GM12878 (cell line): ENCODE results near the gene CAB39. TPM values are rescaled to one million over a fixed set of nuclear protein-coding genes. Genes with fewer than 3 reads are reported as not detected.

Source experiments
- ATAC-seq: fragments of 200-7000 bp; cut with Tn5 transposase; 3 replicates; pipeline ENCODE4 v1.9.1; 2020; ENCODE audit warnings: mild to moderate bottlenecking, moderate library complexity
- BruUV-seq: library from RNA; stranded (reverse); fragments of 400-500 nt; replicated peaks from 2 replicates; lab custom pipeline; 2021; lab: Mats Ljungman, UMichigan
- CTCF ChIA-PET: fragments of 300-600 bp; sonication (Branson Sonifier 250); formaldehyde crosslinking; extraction: SDS; loops from one replicate; lab custom pipeline; 2021; ENCODE audit warnings: inconsistent platforms; lab: Yijun Ruan, JAX
- POLR2A ChIA-PET: fragments of 350-600 bp; formaldehyde crosslinking; extraction: SDS; loops from one replicate; lab custom pipeline; 2021; ENCODE audit warnings: inconsistent platforms; lab: Charles Lee
- RAD21 ChIA-PET: fragments of 300-600 bp; sonication (Branson Sonifier 250); formaldehyde crosslinking; loops from one replicate; lab custom pipeline; 2023; ENCODE audit warnings: antibody characterized with exemption; ENCODE audit not compliant: unreplicated experiment; lab: Charles Lee
- SMC1A ChIA-PET: fragments of 300-600 bp; sonication (Branson Sonifier 250); formaldehyde crosslinking; loops from one replicate; lab custom pipeline; 2023; ENCODE audit not compliant: unreplicated experiment, uncharacterized antibody; lab: Charles Lee
- DNase-seq: peaks from one replicate; pipeline ENCODE4 v3.0.0-alpha.2; 2011; ENCODE audit warnings: low read depth, low spot score
- FAIRE-seq: peaks from 3 replicates; lab custom pipeline; 2011; peaks lifted over from hg19 to GRCh38; lab: Jason Lieb, UNC
- H2AFZ ChIP-seq: 2 replicates; pipeline ENCODE4 v1.6.0; 2011; ENCODE audit warnings: low read depth, low read length, control low read depth; ENCODE audit not compliant: control insufficient read depth
- H3K27ac ChIP-seq: 2 replicates; pipeline ENCODE4 v1.5.1; 2011; ENCODE audit warnings: control low read depth; ENCODE audit not compliant: control insufficient read depth, insufficient read depth
- H3K27me3 ChIP-seq, 2 experiments: replicated peaks in 1 of 2; 2 replicates each; pipeline versions ENCODE4 v1.6.0 to v1.6.1; 2011; ENCODE audit warnings: low read length in 1 of 2; ENCODE audit not compliant: control insufficient read depth in 2 of 2, insufficient read depth in 2 of 2
- H3K36me3 ChIP-seq, 2 experiments: 2 replicates each; pipeline ENCODE4 v1.5.1; 2011; ENCODE audit warnings: low read length in 1 of 2; ENCODE audit not compliant: control insufficient read depth in 2 of 2, insufficient read depth in 2 of 2
- H3K4me1 ChIP-seq: 2 replicates; pipeline ENCODE4 v1.6.1; 2011; ENCODE audit warnings: mild to moderate bottlenecking, low read length, moderate library complexity, mixed read lengths; ENCODE audit not compliant: control insufficient read depth, insufficient read depth
- H3K4me2 ChIP-seq: 2 replicates; pipeline ENCODE4 v1.6.0; 2011; ENCODE audit warnings: control low read depth; ENCODE audit not compliant: control insufficient read depth, insufficient read depth
- H3K4me3 ChIP-seq: fragments of 200-600 bp; sonication (generic); 2 replicates; pipeline ENCODE4 v1.5.1; 2016
- H3K79me2 ChIP-seq: 2 replicates; pipeline ENCODE4 v1.6.0; 2011; ENCODE audit warnings: low read length; ENCODE audit not compliant: control insufficient read depth, insufficient read depth
- H3K9ac ChIP-seq: 2 replicates; pipeline ENCODE4 v1.8.0; 2011; ENCODE audit warnings: low read length, control low read depth, mixed read lengths; ENCODE audit not compliant: control insufficient read depth, insufficient read depth
- H3K9me3 ChIP-seq: replicated peaks from 3 replicates; pipeline ENCODE4 v1.5.1; 2011; ENCODE audit warnings: mild to moderate bottlenecking, low read length; ENCODE audit not compliant: control insufficient read depth, insufficient read depth
- H4K20me1 ChIP-seq: 2 replicates; pipeline ENCODE4 v1.6.0; 2011; ENCODE audit not compliant: control insufficient read depth, insufficient read depth
- ATF7 ChIP-seq: fragments of 450-650 bp; IDR thresholded peaks from 2 replicates; pipeline ENCODE4 v1.6.1; 2016; ENCODE audit warnings: low read depth, mild to moderate bottlenecking
- BCL11A ChIP-seq: IDR thresholded peaks from 2 replicates; pipeline ENCODE4 v1.6.1; 2011; ENCODE audit warnings: low read depth, low read length
- CBFB ChIP-seq: IDR thresholded peaks from 2 replicates; pipeline ENCODE4 v1.6.1; 2016; ENCODE audit warnings: antibody characterized with exemption, low read depth
- HDAC6 ChIP-seq: fragments of 200-600 bp; sonication (generic); IDR thresholded peaks from one replicate; pipeline ENCODE4 v1.8.0; 2017; ENCODE audit warnings: antibody characterized with exemption; ENCODE audit not compliant: unreplicated experiment
- MEF2A ChIP-seq: IDR thresholded peaks from 2 replicates; pipeline ENCODE4 v1.6.1; 2011; ENCODE audit warnings: low read depth, mild to moderate bottlenecking, low read length, moderate library complexity; ENCODE audit not compliant: insufficient read depth
- RB1 ChIP-seq: fragments of 450-650 bp; formaldehyde crosslinking; IDR thresholded peaks from 2 replicates; pipeline ENCODE4 v1.6.1; 2017; ENCODE audit warnings: mild to moderate bottlenecking, borderline replicate concordance
- RELA ChIP-seq: fragments of 450-650 bp; IDR thresholded peaks from 2 replicates; pipeline ENCODE4 v1.8.0; 2014; ENCODE audit warnings: borderline replicate concordance; ENCODE audit not compliant: partially characterized antibody
- WGBS: methylation state at CpG from one replicate; pipeline ENCODE4 v1.1.6; 2016; ENCODE audit warnings: low lambda C conversion rate; ENCODE audit not compliant: insufficient replicate concordance, insufficient coverage; ENCODE audit errors: missing lambda C conversion rate; 5-methylcytosine and 5-hydroxymethylcytosine counted together
- in situ Hi-C: fragments of 300-500 bp; cut with MboI; formaldehyde crosslinking; loops from 9 replicates; pipeline ENCODE4 v1.14.3; 2018; ENCODE audit warnings: mixed read lengths
- intact Hi-C: fragments of 100-400 bp; cut with micrococcal nuclease; formaldehyde crosslinking; loops from one replicate; pipeline ENCODE4 v1.14.2; 2022; ENCODE audit not compliant: unreplicated experiment
- polyA plus RNA-seq, 11 experiments: library from polyadenylated mRNA; depleted of rRNA in 4 of 11; unstranded in 6 of 11; stranded (reverse) in 5 of 11; fragments of >200 nt; fragmentation: Nextera tagmentation in 4 of 11; fragmentation: Illumina TruSeq in 1 of 11; extraction: Ambion mirVana in 4 of 11; extraction: Trizol in 1 of 11; gene quantifications; 1 replicate in 1 of 11; 2 replicates in 10 of 11; pipeline versions ENCODE4 v1.2.1 to v1.2.3, GENCODE V29; 2011 to 2016; ENCODE audit warnings: inconsistent platforms in 2 of 11, missing spikeins in 2 of 11, low read depth in 1 of 11
- total RNA-seq, 4 experiments: library from RNA; depleted of rRNA in 3 of 4; stranded (reverse); fragments of >200 nt in 3 of 4; fragmentation: Illumina TruSeq in 1 of 4; extraction: Trizol in 1 of 4; gene quantifications; 2 replicates each; pipeline versions ENCODE4 v1.2.1 to v1.2.3, GENCODE V29; 2013 to 2021
- TF ChIP-seq, protein P1 (sequence below), 3 experiments: IDR thresholded peaks in 2 of 3; conservative IDR thresholded peaks in 1 of 3; 2 replicates each; pipeline ENCODE4 v1.5.1; 2011; ENCODE audit warnings: low read depth in 3 of 3, low read length in 3 of 3, mild to moderate bottlenecking in 3 of 3, control low read depth in 2 of 3, moderate library complexity in 2 of 3, inconsistent platforms in 1 of 3, mixed read lengths in 1 of 3; ENCODE audit not compliant: control insufficient read depth in 2 of 3, insufficient read depth in 1 of 3; ENCODE audit errors: extremely low read depth in 1 of 3
- TF ChIP-seq, protein P2 (sequence below): fragments of 450-650 bp; formaldehyde crosslinking; IDR thresholded peaks from 2 replicates; pipeline ENCODE4 v1.5.0; 2022; ENCODE audit warnings: mild to moderate bottlenecking, missing genetic modification characterization

The CAB39 gene
- total and polyA plus RNA-seq, 10 of the 15 experiments (the other 5 are each of a cell fraction or from before 2014, with no cell fraction given), result 13.3 to 129 (median 62.9) TPM

DNA sequence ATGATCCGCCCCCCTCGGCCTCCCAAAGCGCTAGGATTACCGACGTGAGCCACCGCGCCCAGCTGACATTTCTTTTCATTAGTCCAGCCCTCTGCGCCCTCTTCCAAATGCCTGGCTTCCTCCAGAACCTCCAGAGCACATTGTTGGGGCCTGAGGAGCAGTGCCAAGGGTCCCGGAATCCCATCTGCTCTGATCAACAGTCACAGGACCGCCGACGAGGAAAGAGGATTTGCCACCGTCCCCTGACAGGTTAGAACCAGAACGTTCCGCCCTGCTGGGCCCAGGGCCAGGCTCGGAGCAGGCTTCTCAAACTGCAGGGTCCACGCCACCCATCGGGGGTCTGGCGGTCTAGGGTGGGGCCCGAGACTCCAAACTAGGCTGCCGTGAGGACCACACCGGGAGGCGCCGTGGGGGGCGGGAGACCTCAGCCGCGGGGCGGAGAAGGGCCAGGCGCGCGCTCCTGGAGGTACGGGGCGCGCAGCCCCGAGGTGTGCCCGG lies 115.2 kb downstream of the CAB39 start:
- ATAC-seq, result no peak
- peak; percentile 74 for TF ChIP-seq HDAC6
- TF ChIP-seq MEF2A, result no peak
- TF ChIP-seq, all 136 proteins: peak for 1
- no peak for FAIRE-seq
- BruUV-seq, result no TSS peak
- peak overlapping the region; percentile 45; the same call in 1 of the 2 replicates for H3K4me3 ChIP-seq
- RAD21 ChIA-PET, result no interaction called here
- SMC1A ChIA-PET, result interaction anchor here (1.6 kb wide), 1 partner anchor 13 kb away, joined by 5 read pairs; no protein-coding TSS in a partner anchor
- no peak for DNase-seq
- POLR2A ChIA-PET, result no interaction called here
- peaks cover 5% of the 10 kb centered on the region; the same call in 1 of the 2 replicates for H3K4me1 ChIP-seq
- intact Hi-C loops, result loop anchor here (5.0 to 10.0 kb wide), 2 partner anchors 567 to 584 kb away; partner anchors contain the start of gene B3GNT7
- peak overlapping the region; percentile 85 for H3K4me2 ChIP-seq
- H3K9ac ChIP-seq, result peak overlapping the region; percentile 42; the same call in 1 of the 2 replicates
- in situ Hi-C loops, result no loop called here
- no peaks in the 10 kb centered on the region for H3K79me2 ChIP-seq
- WGBS, result 40% methylated on average over 33 of the region's 36 CpGs
- no peaks in the 10 kb centered on the region; the same call in 1 of the 2 replicates for H4K20me1 ChIP-seq
- peaks cover 3% of the 10 kb centered on the region; the same call in 1 of the 3 replicates for H3K9me3 ChIP-seq
- peak overlapping the region; percentile 78 for H2AFZ ChIP-seq
- H3K36me3 ChIP-seq, result no peaks in the 10 kb centered on the region
- no peaks in the 10 kb centered on the region; a peak in 1 of 4 replicates for H3K27me3 ChIP-seq
- H3K27ac ChIP-seq, result no peak overlapping the region
- CTCF ChIA-PET, result interaction anchor here (0.7 to 1.6 kb wide), 4 partner anchors 27 to 633 kb away, joined by 3 to 5 read pairs (median 3); no protein-coding TSS in a partner anchor

DNA sequence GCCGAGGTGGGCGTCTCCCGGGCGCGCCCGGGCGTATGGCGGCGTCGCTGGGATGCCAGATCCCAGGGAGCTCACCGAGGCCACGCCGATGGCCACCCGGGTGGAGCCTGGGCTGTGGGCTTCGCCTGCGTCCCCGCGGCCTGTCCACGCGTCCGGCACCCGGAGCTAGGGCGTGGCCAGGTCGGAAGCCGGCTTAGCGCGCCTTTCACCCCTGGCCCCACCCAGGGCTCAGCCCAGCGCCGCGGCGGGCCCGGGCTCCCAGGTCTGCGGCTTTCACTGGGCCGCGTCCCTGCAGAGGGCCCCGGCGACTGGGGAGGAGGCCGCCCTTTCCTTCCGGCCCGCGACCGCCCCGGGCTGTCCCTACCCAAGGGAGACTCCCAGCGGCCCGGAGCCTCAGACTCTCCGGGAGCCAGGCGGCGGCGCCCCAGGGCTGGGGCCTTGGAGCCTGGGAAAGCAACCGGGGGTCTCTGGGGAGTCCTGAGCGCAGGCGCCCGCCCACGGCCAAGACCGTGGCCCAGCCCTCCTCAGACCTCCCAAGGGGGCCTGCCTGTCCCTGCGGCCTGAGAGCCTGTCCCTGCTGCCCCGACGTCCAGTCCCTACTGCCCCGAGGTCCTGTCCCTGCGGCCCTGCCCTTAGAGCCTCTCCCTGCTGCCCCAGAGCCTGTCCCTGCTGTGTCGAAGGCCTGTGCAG lies 115.8 kb downstream of the CAB39 start:
- 5% methylated on average over 44 of the region's 61 CpGs for WGBS
- intact Hi-C loops (loop anchor here (5.0 to 10.0 kb wide), 2 partner anchors 566 to 584 kb away; partner anchors contain the start of gene B3GNT7), in situ Hi-C loops (no loop called here)
- ChIA-PET SMC1A (interaction anchor here (0.7 kb wide), 1 partner anchor 9 kb away, joined by 3 read pairs; no protein-coding TSS in a partner anchor), POLR2A (no interaction called here), RAD21 (no interaction called here), CTCF (interaction anchor here (1.0 to 1.6 kb wide), 3 partner anchors 26 to 160 kb away, joined by 3 read pairs; no protein-coding TSS in a partner anchor)
- BruUV-seq, result no TSS peak
- H3K9ac ChIP-seq, result peak overlapping the region; percentile 42; the same call in 1 of the 2 replicates
- H2AFZ ChIP-seq, result peak overlapping the region; percentile 78
- H3K79me2 ChIP-seq, result no peaks in the 10 kb centered on the region
- ATAC-seq (peak; percentile 78), DNase-seq (no peak), FAIRE-seq (no peak)
- H3K36me3 ChIP-seq, result no peaks in the 10 kb centered on the region
- H3K27ac ChIP-seq, result no peak overlapping the region
- peak overlapping the region; percentile 45 for H3K4me3 ChIP-seq
- no peaks in the 10 kb centered on the region; a peak in 1 of 4 replicates for H3K27me3 ChIP-seq
- peak overlapping the region; percentile 85 for H3K4me2 ChIP-seq
- H3K9me3 ChIP-seq, result peaks cover 3% of the 10 kb centered on the region; the same call in 2 of the 3 replicates
- H4K20me1 ChIP-seq, result no peaks in the 10 kb centered on the region
- peaks cover 5% of the 10 kb centered on the region; the same call in 1 of the 2 replicates for H3K4me1 ChIP-seq
- TF ChIP-seq RB1, result no peak
- TF ChIP-seq RELA, result no peak
- TF ChIP-seq ATF7, result no peak
- TF ChIP-seq, protein P1, sequence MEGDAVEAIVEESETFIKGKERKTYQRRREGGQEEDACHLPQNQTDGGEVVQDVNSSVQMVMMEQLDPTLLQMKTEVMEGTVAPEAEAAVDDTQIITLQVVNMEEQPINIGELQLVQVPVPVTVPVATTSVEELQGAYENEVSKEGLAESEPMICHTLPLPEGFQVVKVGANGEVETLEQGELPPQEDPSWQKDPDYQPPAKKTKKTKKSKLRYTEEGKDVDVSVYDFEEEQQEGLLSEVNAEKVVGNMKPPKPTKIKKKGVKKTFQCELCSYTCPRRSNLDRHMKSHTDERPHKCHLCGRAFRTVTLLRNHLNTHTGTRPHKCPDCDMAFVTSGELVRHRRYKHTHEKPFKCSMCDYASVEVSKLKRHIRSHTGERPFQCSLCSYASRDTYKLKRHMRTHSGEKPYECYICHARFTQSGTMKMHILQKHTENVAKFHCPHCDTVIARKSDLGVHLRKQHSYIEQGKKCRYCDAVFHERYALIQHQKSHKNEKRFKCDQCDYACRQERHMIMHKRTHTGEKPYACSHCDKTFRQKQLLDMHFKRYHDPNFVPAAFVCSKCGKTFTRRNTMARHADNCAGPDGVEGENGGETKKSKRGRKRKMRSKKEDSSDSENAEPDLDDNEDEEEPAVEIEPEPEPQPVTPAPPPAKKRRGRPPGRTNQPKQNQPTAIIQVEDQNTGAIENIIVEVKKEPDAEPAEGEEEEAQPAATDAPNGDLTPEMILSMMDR (IDR thresholded peaks at IDR 0.05 in 2 of 3, conservative IDR thresholded peaks at IDR 0.05 in 1 of 3; ENCODE audit: control insufficient read depth in 2 of 3, extremely low read depth in 1 of 3, insufficient read depth in 1 of 3, low read depth in 3 of 3, low read length in 3 of 3), result peak in 1 of 3 experiments; percentile 22; a peak in 1 of 6 replicates
- no peak for TF ChIP-seq CBFB
- TF ChIP-seq, protein P2, sequence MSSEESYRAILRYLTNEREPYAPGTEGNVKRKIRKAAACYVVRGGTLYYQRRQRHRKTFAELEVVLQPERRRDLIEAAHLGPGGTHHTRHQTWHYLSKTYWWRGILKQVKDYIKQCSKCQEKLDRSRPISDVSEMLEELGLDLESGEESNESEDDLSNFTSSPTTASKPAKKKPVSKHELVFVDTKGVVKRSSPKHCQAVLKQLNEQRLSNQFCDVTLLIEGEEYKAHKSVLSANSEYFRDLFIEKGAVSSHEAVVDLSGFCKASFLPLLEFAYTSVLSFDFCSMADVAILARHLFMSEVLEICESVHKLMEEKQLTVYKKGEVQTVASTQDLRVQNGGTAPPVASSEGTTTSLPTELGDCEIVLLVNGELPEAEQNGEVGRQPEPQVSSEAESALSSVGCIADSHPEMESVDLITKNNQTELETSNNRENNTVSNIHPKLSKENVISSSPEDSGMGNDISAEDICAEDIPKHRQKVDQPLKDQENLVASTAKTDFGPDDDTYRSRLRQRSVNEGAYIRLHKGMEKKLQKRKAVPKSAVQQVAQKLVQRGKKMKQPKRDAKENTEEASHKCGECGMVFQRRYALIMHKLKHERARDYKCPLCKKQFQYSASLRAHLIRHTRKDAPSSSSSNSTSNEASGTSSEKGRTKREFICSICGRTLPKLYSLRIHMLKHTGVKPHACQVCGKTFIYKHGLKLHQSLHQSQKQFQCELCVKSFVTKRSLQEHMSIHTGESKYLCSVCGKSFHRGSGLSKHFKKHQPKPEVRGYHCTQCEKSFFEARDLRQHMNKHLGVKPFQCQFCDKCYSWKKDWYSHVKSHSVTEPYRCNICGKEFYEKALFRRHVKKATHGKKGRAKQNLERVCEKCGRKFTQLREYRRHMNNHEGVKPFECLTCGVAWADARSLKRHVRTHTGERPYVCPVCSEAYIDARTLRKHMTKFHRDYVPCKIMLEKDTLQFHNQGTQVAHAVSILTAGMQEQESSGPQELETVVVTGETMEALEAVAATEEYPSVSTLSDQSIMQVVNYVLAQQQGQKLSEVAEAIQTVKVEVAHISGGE (CRISPR knock-in tag), result no peak
- TF ChIP-seq BCL11A, result no peak
